Activated CD8-positive, alpha-beta memory T cell treated with anti-CD3 and anti-CD28 coated beads, Interleukin-2, amount 50 U/mL, for 4 hours (primary cell): ENCODE measurements around the gene PSMB9.
A peak's percentile ranks its signal among the peaks of the same experiment; 100 is the strongest.
"Not testable (repeated sequence)": the region's sequence is repeated elsewhere in the genome, so short reads cannot be mapped to it uniquely, and the experiment has no call there.

Experiments
- DNase-seq: peaks from one replicate; pipeline ENCODE4 v3.0.0-alpha.2; 2020

PSMB9 gene

GRCh38 chr6:32865724-32866443 is 11.9 kb downstream of the PSMB9 start:
- DNase-seq: no peak

GRCh38 chr6:32867022-32867477 is 13.1 kb downstream of the PSMB9 start:
- DNase-seq: no peak

GRCh38 chr6:32867554-32868256 is 13.7 kb downstream of the PSMB9 start:
- DNase-seq: no peak

DNA sequence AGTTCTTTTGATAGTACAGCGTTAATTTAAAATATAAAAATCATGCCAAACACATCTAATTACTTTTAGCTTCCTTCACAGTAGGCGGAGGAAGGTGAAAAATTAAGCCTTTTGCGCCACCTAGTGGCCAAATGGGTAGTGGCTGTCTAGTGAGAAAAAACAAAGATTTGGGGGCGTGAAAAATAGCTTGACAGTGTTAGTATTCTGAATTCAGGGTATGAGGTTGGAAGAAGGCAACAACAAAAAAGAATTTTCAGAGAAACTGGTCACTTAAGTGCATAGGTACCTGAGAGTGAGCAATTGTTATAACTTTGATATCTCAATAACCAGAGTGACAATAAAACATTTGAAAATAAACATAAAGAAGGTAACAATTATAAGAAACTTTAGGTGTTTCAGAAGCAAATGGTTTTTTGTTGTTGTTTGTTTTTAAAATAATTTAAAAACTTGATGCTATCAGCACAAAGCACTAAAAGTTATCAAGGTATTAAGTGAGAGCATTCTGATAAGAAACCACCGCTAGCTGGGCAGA is 14.3 kb downstream of the PSMB9 start:
- peak; percentile 89 for DNase-seq

GRCh38 chr6:32873947-32874346 is 20.0 kb downstream of the PSMB9 start:
- DNase-seq: not testable (repeated sequence)

DNA sequence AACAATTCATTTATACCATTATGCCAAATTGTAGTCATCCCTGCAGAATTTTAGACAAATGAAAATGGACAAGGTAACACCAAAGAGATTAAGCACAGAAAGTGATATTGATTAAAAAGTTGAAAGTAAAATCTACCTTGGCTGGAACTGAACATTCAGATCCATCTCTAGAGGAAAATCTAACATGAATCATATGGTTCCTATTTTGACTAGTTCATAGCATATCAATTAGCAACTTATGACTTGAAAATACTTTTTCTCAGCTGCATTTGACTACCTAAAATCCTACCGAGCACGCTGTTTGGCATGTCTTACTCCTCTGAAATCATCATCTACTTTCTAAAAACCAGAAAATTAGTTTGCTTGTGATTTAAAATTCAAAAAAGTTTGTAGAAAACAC is 22.6 kb downstream of the PSMB9 start:
- no peak for DNase-seq

GRCh38 chr6:32879691-32880090 is 25.7 kb downstream of the PSMB9 start:
- no peak for DNase-seq

GRCh38 chr6:32880962-32881361 is 27.0 kb downstream of the PSMB9 start:
- DNase-seq: not testable (repeated sequence)

- no peak for DNase-seq
Measured at GRCh38 chr6:32882879-32883250, 28.9 kb downstream of the PSMB9 start.

- DNase-seq: no peak
Measured at GRCh38 chr6:32883789-32884188, 29.8 kb downstream of the PSMB9 start.

DNA sequence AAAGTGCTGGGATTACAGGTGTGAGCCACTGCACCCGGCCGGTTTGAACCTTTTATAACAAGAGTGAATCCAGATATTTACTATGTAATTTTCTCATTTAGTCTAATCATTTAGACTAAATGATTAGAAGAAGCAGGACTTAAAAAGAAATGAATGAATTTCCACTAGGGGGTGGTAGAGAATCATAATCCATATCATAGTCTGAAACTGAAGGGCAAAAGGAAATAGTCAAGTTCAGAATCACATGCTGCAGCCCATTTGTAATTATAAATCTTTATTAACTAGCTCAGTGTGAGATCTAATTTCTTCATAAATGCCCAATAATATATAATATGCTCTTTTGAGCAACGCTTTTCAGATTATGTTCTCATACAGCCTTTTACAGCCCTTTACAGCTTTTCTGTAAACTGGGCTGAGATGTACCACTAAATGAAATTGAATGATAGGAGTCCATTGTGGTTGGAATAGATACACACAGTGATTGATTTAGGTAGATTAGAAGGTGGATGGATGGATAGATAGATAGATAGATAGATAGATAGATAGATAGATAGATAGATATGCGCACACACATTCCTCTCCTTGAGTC is 31.8 kb downstream of the PSMB9 start:
- DNase-seq: no peak

DNA sequence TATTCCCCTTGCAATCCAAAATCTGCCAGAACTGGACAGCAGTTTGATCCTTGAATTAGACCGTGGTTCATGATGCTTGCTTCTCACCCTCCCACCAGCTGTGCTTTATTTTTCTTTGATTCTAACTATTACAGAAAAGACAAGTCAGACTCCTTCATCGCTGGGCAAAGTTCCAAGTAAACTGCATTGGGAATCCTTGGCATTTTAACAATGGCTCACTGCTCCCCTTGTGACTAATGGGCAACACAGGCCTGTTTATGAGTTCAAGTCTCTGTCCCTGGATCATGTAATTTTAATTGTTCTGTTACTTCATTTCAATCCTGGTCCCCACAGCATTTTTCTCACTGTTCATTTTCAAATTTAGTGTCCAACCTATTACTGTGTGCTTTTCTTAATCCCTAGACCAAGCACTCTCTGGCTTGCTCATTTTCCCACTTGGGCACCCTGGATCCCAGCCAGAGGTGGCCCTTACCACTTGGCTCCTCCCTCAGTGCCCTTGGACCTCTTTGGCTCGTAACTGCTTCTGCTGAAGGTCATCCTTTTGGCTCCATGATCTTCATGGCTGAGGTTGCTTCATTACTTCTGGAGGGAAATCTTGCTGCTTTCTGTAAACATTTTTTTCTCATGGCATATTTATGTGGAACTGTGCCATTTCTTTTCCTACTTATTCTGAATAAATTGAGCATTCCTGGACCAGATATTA is 32.8 kb downstream of the PSMB9 start:
- no peak for DNase-seq

- DNase-seq: no peak
Measured at GRCh38 chr6:32887616-32888015, 33.6 kb downstream of the PSMB9 start.

DNA sequence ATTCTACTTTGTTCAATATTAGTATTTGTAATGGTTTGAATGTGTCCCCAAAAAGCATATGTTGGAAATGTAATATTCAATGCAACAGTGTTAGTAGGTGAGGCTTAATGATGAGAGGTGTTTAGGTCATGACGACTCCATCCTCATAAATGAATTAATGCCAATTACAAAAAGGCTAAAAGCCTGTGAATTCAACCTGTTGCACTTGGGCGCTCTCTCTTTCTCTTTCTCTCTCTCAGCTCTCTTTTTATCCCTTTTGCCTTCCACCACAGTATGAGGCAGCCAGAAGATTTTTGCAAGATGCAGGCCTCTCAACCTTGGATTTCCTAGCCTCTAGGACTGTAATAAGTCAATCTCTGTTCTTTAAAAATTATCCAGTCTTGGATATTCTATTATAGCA is 34.6 kb downstream of the PSMB9 start:
- DNase-seq: no peak

GRCh38 chr6:32889533-32889932 is 35.5 kb downstream of the PSMB9 start:
- no peak for DNase-seq

GRCh38 chr6:32890831-32891230 is 36.8 kb downstream of the PSMB9 start:
- DNase-seq: no peak

DNA sequence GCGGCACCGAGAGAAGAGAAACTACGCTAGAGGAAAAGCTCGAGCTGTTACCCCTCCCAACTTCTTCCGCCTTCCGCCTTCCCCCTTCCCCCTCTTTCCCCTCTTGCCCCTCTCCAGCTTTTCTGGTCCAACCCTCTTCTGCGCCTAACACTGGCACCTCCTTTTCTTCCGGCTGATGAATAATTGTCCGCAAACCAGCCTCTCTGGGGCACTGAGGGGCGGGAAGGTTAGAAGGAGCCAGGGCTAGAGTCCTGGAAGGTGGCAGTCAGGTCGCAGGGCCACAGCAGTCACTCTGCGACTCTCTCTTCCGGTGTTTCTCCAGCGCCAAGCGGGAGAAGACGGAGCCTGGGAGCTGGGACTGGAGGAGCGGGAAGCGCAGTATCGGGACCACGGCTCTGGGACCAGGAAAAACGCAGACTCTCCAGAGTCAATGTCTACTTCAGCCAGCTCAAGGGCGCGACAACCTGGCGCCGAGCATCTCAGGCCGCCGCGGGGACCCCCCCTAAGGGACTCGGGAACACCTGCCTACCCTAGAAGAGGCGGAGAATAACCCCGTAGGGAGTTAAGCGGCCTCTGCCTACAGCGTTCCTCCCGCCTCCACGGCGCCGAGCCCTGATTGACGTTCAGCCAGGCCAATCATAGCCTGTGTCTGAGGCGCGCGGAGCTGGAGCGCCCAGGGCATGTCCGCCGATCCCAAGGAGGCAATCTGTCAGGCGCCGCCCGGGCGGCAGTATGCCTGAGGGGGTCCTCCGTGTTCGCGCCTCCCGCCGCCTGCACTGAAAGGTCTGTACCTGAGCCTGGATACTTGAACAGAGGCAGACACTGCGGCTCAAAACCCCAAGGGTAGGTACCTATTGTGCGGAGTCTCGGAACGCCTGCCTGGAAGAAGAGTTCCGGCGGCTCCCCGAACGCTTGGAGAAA is 40.4 kb downstream of the PSMB9 start:
- peak; percentile 95 for DNase-seq

DNA sequence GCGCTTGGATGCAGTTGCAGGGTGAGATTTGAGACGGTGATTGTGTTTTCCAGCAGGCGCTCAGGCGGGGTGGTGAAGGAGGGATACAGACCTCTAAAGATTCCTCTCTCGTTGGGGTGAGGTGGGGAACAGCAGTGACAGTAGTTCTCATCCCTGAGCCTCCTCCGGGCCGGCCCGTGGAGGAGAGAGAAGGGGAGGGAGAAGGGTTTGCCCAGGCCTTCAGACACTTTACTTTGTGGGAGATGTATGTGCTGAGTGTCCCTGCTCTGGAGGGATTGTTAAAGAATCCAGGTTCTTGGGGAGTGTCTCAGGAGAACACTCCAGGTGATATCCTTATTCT is 41.0 kb downstream of the PSMB9 start:
- DNase-seq: no peak

- no peak for DNase-seq
Measured at GRCh38 chr6:32903952-32904351, 50.0 kb downstream of the PSMB9 start.

GRCh38 chr6:32905078-32905477 is 51.1 kb downstream of the PSMB9 start:
- DNase-seq: no peak

DNA sequence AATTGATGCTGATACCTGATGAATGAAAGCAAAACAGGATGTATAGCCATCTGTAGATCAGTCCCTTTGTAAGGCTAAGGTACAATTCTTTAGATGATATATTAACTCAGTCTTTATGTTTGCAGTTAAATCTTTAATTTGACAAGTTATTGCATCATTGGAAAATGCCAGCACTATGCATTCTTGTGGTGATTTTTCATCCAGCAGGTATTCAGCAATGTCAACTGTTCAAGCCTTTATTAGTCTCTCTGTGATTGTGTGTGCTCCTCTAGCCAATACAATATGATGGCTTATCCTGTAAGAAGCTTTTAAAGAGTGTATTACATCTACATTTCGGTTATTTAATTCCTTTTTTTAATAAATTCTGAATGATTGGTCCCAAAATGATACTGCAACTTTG is 52.5 kb downstream of the PSMB9 start:
- no peak for DNase-seq

DNA sequence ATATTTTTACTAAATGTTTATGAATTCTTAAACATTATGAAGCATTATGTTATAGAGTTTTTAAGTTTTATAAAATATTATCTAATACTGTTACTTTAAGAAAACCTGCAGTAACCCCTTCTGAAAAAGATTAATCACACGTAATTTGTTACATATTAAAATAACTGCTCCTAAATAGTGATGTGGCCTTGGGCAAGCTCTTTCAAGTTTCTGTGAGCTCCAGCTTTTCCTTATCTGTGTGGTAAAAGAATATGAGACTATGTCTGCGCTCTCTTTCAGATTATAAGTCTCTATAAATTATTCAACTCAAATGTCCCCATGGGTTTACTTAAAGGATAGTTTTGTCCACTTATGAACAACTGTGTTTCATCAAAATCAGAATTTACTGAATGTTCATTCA is 54.9 kb downstream of the PSMB9 start:
- no peak for DNase-seq
